Stomach (tissue), 4 donors: Measurements from ENCODE around the gene DCANP1.

Experiments
- CTCF ChIP-seq, 7 experiments: fragments of 450-650 bp in 4 of 7; fragments of 200-600 bp in 3 of 7; sonication (generic) in 3 of 7; IDR thresholded peaks; one replicate each; pipeline ENCODE4 v1.5.1; 2016 to 2019; ENCODE audit warnings: antibody characterized with exemption in 7 of 7, control low read depth in 2 of 7, mild to moderate bottlenecking in 1 of 7
- POLR2AphosphoS5 ChIP-seq, 3 donors: sonication (generic); formaldehyde crosslinking; IDR thresholded peaks; one replicate each; pipeline ENCODE4 v1.6.1; 2016; ENCODE audit warnings: antibody characterized with exemption in 3 of 3

- TF ChIP-seq CTCF (IDR thresholded peaks at IDR 0.05) (no peak), POLR2AphosphoS5 (IDR thresholded peaks at IDR 0.05) (no peak)
Observed at GRCh38 chr5:135402031-135402430, 45.1 kb downstream of the DCANP1 start.
